ENCODE results near the gene SLC45A1. TPM values are rescaled to one million over a fixed set of nuclear protein-coding genes. Genes with fewer than 3 reads are reported as not detected.
A peak's percentile ranks its signal among the peaks of the same experiment; 100 is the strongest.

Gene SLC45A1
- total RNA-seq, 1 donor from 2014 or later, result 1.8 TPM

DNA sequence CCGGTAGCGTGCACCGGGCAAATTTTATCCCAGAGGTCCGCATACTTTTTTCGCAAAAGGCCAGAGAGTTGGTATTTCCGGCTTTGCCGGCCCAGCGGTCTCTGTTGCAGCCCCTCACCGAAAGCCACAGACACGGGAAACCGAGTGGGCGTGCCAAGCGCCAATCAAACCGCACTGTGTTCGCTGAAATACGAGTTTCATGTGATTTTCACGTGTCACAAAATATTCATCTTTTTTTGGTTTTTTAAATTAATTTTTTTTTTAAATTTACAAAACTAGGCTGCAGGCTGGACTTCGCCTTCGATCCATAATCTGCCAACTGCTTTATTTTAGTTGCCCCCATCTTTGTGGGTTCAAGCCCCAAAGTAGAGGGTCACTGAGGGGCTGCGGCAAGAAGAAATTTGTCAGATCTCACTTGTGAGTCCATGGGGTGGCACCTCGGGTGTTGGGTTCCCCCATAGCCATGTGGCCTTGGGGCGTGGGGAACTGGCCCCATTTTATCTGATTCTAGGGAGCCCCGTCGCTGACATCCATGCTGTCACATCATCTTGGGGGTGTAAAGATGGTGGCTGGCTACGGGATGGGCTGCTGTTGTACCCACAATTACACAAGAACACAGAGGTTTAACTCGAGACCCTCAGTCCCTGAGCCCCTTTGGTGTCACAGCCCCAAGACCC is 20.8 kb downstream of the SLC45A1 start:
- Histone ChIP-seq H3K36me3 (peaks cover 24% of the 10 kb centered on the region), H3K27me3 (ENCODE audit: low read depth) (no peaks in the 10 kb centered on the region), H3K27ac (replicated peaks) (no peak overlapping the region), H3K4me3 (no peak overlapping the region), H3K4me1 (peaks cover 6% of the 10 kb centered on the region), H3K9me3 (replicated peaks) (no peaks in the 10 kb centered on the region)
- DNase-seq, result no peak
- intact Hi-C loops (cut with micrococcal nuclease), result no loop called here
- TF ChIP-seq, protein P1, sequence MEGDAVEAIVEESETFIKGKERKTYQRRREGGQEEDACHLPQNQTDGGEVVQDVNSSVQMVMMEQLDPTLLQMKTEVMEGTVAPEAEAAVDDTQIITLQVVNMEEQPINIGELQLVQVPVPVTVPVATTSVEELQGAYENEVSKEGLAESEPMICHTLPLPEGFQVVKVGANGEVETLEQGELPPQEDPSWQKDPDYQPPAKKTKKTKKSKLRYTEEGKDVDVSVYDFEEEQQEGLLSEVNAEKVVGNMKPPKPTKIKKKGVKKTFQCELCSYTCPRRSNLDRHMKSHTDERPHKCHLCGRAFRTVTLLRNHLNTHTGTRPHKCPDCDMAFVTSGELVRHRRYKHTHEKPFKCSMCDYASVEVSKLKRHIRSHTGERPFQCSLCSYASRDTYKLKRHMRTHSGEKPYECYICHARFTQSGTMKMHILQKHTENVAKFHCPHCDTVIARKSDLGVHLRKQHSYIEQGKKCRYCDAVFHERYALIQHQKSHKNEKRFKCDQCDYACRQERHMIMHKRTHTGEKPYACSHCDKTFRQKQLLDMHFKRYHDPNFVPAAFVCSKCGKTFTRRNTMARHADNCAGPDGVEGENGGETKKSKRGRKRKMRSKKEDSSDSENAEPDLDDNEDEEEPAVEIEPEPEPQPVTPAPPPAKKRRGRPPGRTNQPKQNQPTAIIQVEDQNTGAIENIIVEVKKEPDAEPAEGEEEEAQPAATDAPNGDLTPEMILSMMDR (IDR thresholded peaks at IDR 0.05; ENCODE audit: borderline replicate concordance), result no peak

DNA sequence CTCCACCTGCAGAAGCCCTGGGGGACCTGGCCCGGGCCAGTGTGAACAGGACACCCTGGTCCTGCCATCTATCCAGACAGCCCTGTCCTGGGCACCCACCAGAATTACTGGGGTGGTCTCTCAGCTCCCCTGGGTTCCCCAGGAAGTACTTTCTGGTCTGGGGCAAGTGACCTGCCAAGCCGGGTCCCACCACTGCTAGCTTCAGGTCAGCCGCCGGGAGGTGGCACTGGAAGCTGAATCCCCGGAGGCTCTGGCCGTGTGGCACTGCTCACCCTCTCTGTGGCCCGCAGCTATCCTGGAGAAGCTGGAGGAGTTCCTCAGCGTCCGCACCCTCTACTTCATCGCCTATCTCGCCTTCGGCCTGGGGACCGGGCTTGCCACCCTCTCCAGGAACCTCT is 21.3 kb downstream of the SLC45A1 start:
- intact Hi-C loops (cut with micrococcal nuclease), result no loop called here
- H3K27me3 ChIP-seq (ENCODE audit: low read depth), result no peaks in the 10 kb centered on the region
- peaks cover 6% of the 10 kb centered on the region for H3K4me1 ChIP-seq
- DNase-seq, result no peak
- no peak overlapping the region for H3K27ac ChIP-seq (replicated peaks)
- H3K9me3 ChIP-seq (replicated peaks), result no peaks in the 10 kb centered on the region
- TF ChIP-seq, protein P1 (IDR thresholded peaks at IDR 0.05; ENCODE audit: borderline replicate concordance), result no peak
- H3K36me3 ChIP-seq, result peaks cover 24% of the 10 kb centered on the region
- H3K4me3 ChIP-seq, result no peak overlapping the region

DNA sequence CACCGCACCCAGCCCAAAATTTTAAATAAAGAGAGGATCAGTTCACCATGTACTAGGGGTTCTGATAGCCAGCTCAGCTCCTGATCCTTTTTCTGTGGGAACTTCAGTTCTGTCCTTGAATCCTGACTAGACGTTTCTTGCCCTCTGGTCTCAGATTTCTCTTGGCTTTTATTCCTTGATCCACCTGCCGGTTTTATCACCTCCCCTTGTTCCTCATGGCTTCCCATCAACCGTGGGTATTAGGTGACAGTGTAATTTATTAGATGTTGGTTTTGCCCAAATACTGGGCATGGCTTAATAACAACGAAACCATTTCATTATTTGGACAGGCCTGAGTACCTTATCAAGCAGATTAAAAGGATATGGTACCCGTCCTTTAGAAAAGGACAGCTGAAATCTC is 22.5 kb downstream of the SLC45A1 start:
- Histone ChIP-seq H3K4me3 (no peak overlapping the region), H3K27ac (replicated peaks) (no peak overlapping the region), H3K4me1 (peaks cover 6% of the 10 kb centered on the region), H3K27me3 (ENCODE audit: low read depth) (no peaks in the 10 kb centered on the region), H3K9me3 (replicated peaks) (no peaks in the 10 kb centered on the region), H3K36me3 (peaks cover 22% of the 10 kb centered on the region)
- intact Hi-C loops (cut with micrococcal nuclease), result no loop called here
- TF ChIP-seq, protein P1 (IDR thresholded peaks at IDR 0.05; ENCODE audit: borderline replicate concordance), result no peak
- DNase-seq, result no peak

DNA sequence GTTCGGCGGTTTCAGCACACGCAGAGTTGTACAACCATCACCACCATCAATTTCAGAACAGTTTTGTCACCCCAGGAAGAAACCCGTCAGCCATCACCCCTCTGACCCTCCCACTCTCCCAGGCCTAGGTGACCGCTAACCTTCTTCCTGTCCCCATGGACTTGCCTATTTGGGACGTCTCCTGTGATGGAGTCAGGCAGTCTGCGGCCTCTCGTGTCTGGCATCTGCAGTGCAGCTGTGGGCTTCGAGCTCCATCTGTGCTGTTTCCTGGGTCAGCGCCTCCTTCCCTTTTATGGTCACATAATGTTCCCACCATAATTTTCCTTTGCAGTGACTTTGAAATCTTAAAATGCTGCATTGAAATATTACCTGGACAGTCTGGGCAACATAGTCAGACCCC is 24.4 kb downstream of the SLC45A1 start:
- Histone ChIP-seq H3K36me3 (peaks cover 8% of the 10 kb centered on the region), H3K27ac (replicated peaks) (no peak overlapping the region), H3K27me3 (ENCODE audit: low read depth) (no peaks in the 10 kb centered on the region), H3K4me3 (no peak overlapping the region), H3K9me3 (replicated peaks) (no peaks in the 10 kb centered on the region), H3K4me1 (peaks cover 6% of the 10 kb centered on the region)
- no peak for DNase-seq
- intact Hi-C loops (cut with micrococcal nuclease), result no loop called here
- TF ChIP-seq, protein P1 (IDR thresholded peaks at IDR 0.05; ENCODE audit: borderline replicate concordance), result no peak

DNA sequence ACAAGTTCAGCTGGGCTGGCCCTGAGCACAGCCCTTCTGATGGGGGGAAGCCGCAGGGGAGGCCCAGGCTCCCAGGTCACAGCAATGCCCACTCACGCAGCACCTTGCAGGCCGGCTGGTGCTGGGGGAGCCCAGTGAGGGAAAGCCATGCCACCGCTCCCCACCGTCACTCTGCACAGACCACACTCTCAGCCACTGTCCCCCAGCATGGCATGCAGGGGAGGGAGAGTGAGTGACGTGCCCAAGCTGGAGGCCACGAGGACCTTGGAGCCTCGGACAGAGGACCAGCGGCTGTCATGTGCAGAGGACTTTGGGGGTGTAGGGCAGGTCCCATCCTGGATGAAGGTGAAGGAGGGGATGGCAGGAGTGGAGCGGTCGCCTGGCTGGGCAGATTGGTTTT is 25.1 kb downstream of the SLC45A1 start:
- DNase-seq, result no peak
- H3K27me3 ChIP-seq (ENCODE audit: low read depth), result no peaks in the 10 kb centered on the region
- H3K36me3 ChIP-seq, result peaks cover 3% of the 10 kb centered on the region
- TF ChIP-seq, protein P1 (IDR thresholded peaks at IDR 0.05; ENCODE audit: borderline replicate concordance), result no peak
- intact Hi-C loops (cut with micrococcal nuclease), result no loop called here
- peak overlapping the region; percentile 58 for H3K27ac ChIP-seq (replicated peaks)
- peak overlapping the region; percentile 32 for H3K4me3 ChIP-seq
- H3K4me1 ChIP-seq, result peaks cover 12% of the 10 kb centered on the region
- H3K9me3 ChIP-seq (replicated peaks), result no peaks in the 10 kb centered on the region

Measured in left ventricle myocardium inferior (tissue), 1 donor.